DOHH2 (cell line): ENCODE measurements around the gene KLHDC9.

Experiments
- CTCF ChIP-seq: fragments of 200-600 bp; sonication (generic); IDR thresholded peaks from one replicate; pipeline ENCODE4 v1.5.1; 2014; ENCODE audit warnings: antibody characterized with exemption, mild to moderate bottlenecking, low read depth, low read length; ENCODE audit not compliant: poor library complexity, severe bottlenecking
- EZH2phosphoT487 ChIP-seq: fragments of 200-600 bp; sonication (generic); IDR thresholded peaks from 2 replicates; pipeline ENCODE4 v1.6.1; 2017; ENCODE audit warnings: borderline replicate concordance, mild to moderate bottlenecking, antibody characterized with exemption, low read length, moderate library complexity, mixed read lengths

GRCh38 chr1:161090617-161091016, 7.5 kb upstream of the KLHDC9 start:
- TF ChIP-seq CTCF: no peak
- TF ChIP-seq EZH2phosphoT487: no peak
